ENCODE results near the gene EGFR.

- TF ChIP-seq, protein P1, sequence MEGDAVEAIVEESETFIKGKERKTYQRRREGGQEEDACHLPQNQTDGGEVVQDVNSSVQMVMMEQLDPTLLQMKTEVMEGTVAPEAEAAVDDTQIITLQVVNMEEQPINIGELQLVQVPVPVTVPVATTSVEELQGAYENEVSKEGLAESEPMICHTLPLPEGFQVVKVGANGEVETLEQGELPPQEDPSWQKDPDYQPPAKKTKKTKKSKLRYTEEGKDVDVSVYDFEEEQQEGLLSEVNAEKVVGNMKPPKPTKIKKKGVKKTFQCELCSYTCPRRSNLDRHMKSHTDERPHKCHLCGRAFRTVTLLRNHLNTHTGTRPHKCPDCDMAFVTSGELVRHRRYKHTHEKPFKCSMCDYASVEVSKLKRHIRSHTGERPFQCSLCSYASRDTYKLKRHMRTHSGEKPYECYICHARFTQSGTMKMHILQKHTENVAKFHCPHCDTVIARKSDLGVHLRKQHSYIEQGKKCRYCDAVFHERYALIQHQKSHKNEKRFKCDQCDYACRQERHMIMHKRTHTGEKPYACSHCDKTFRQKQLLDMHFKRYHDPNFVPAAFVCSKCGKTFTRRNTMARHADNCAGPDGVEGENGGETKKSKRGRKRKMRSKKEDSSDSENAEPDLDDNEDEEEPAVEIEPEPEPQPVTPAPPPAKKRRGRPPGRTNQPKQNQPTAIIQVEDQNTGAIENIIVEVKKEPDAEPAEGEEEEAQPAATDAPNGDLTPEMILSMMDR (IDR thresholded peaks at IDR 0.05): no peak
- TF ChIP-seq POLR2A (IDR thresholded peaks at IDR 0.05): no peak
Measured at GRCh38 chr7:55185321-55185802, 166.5 kb downstream of the EGFR start.

All from right lobe of liver (tissue), 4 donors.